Prostate gland (tissue), 2 donors: Measurements from ENCODE around the gene MRPL10. TPM values are rescaled to one million over a fixed set of nuclear protein-coding genes. Genes with fewer than 3 reads are reported as not detected.

ENCODE experiments used
- DNase-seq: peaks from one replicate; pipeline ENCODE4 v3.0.0-alpha.2; 2019; ENCODE audit warnings: low spot score
- H3K27ac ChIP-seq, 2 donors: fragments of 200-600 bp; sonication (generic); 2 replicates each; pipeline ENCODE4 v1.5.1; 2017 to 2019
- H3K27me3 ChIP-seq: fragments of 200-600 bp; sonication (generic); replicated peaks from 2 replicates; pipeline ENCODE4 v1.5.1; 2019; ENCODE audit not compliant: insufficient read depth
- H3K36me3 ChIP-seq, 2 donors: fragments of 200-600 bp; sonication (generic); 1 replicate in 1 of 2; 2 replicates in 1 of 2; pipeline versions ENCODE4 v1.5.1 to v1.8.1; 2017 to 2019
- H3K4me1 ChIP-seq: fragments of 200-600 bp; sonication (generic); replicated peaks from 2 replicates; pipeline ENCODE4 v1.5.1; 2019
- H3K4me3 ChIP-seq, 2 donors: fragments of 200-600 bp; sonication (generic); 2 replicates each; pipeline ENCODE4 v1.5.1; 2017 to 2019
- H3K9me3 ChIP-seq: fragments of 200-600 bp; sonication (generic); 2 replicates; pipeline ENCODE4 v1.5.1; 2017
- POLR2A ChIP-seq: fragments of 450-650 bp; IDR thresholded peaks from one replicate; pipeline ENCODE4 v1.6.1; 2016; ENCODE audit warnings: antibody characterized with exemption, mild to moderate bottlenecking
- POLR2AphosphoS5 ChIP-seq: sonication (generic); formaldehyde crosslinking; IDR thresholded peaks from one replicate; pipeline ENCODE4 v1.6.1; 2017; ENCODE audit warnings: antibody characterized with exemption
- WGBS: methylation state at CpG from one replicate; pipeline ENCODE4 v1.1.5; 2018; 5-methylcytosine and 5-hydroxymethylcytosine counted together
- intact Hi-C: fragments of 100-400 bp; cut with DNase I; formaldehyde crosslinking; loops from one replicate; pipeline ENCODE4 v1.14.2; 2022
- total RNA-seq, 2 donors: library from RNA; depleted of rRNA; stranded (reverse); fragments of >200 nt; gene quantifications; one replicate each; pipeline ENCODE4 v1.1.0, GENCODE V29; 2016
- TF ChIP-seq, protein P1 (sequence below), 4 experiments: fragments of 200-600 bp in 2 of 4; fragments of 450-650 bp in 2 of 4; sonication (generic) in 2 of 4; IDR thresholded peaks; 1 replicate in 3 of 4; 2 replicates in 1 of 4; pipeline ENCODE4 v1.5.1; 2016 to 2019; ENCODE audit warnings: antibody characterized with exemption in 4 of 4, mild to moderate bottlenecking in 2 of 4, moderate library complexity in 2 of 4

Gene MRPL10
- total RNA-seq, 2 donors from 2014 or later, result 46.6 to 47.0 TPM

DNA sequence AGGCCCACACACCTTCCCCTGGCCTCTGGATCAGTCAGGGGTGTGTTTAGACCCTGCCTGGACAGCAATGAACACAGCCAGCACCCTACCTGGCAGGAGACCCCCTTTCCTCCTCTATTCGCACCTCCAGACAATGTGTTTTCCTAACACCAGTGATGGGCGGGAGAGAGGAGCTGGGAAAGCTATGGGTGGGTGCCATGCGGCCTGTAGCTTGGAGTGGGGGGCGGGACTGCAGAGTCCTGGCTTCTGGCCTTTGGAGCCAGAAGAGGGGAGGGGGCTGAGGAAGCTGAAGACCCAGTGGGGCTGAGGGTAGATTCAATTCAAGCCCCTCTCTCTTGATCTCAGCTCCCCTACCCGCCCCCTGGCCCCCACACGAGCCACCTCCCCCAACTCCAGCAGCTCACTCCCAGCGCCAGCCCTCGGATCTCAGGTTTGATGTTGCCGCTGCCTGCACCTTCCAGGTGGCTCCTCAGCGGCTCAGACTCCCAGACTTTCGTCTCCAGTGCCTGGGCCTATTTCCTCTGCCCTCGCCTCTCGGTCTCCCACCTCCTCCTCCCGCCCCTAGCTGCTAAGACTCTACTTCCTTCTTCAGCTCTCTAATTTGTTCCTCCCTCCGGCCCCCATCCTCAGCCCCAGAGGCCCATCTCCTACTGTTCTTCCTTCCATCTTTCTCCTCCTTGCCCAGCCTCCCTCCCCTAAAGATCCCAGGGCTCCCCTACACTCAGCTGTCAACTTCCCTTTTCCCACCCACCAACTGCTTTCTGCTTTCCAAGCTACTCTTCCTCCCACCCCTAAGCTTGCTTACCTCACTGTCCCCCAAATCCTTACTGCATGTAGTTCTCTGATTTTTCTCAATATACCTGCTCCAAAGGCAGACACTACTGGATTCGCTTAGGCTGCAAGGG is 26.5 kb upstream of the MRPL10 start:
- intact Hi-C loops, result no loop called here
- no peak for DNase-seq
- no peaks in the 10 kb centered on the region for H3K27me3 ChIP-seq
- no peak overlapping the region for H3K4me3 ChIP-seq
- H3K9me3 ChIP-seq, result no peaks in the 10 kb centered on the region
- 79% methylated on average over 16 of the region's 16 CpGs for WGBS
- no peaks in the 10 kb centered on the region for H3K36me3 ChIP-seq
- H3K4me1 ChIP-seq, result no peaks in the 10 kb centered on the region
- no peak overlapping the region for H3K27ac ChIP-seq
- no peak for TF ChIP-seq POLR2AphosphoS5
- no peak for TF ChIP-seq POLR2A
- TF ChIP-seq, protein P1, sequence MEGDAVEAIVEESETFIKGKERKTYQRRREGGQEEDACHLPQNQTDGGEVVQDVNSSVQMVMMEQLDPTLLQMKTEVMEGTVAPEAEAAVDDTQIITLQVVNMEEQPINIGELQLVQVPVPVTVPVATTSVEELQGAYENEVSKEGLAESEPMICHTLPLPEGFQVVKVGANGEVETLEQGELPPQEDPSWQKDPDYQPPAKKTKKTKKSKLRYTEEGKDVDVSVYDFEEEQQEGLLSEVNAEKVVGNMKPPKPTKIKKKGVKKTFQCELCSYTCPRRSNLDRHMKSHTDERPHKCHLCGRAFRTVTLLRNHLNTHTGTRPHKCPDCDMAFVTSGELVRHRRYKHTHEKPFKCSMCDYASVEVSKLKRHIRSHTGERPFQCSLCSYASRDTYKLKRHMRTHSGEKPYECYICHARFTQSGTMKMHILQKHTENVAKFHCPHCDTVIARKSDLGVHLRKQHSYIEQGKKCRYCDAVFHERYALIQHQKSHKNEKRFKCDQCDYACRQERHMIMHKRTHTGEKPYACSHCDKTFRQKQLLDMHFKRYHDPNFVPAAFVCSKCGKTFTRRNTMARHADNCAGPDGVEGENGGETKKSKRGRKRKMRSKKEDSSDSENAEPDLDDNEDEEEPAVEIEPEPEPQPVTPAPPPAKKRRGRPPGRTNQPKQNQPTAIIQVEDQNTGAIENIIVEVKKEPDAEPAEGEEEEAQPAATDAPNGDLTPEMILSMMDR (IDR thresholded peaks at IDR 0.05), result no peak

DNA sequence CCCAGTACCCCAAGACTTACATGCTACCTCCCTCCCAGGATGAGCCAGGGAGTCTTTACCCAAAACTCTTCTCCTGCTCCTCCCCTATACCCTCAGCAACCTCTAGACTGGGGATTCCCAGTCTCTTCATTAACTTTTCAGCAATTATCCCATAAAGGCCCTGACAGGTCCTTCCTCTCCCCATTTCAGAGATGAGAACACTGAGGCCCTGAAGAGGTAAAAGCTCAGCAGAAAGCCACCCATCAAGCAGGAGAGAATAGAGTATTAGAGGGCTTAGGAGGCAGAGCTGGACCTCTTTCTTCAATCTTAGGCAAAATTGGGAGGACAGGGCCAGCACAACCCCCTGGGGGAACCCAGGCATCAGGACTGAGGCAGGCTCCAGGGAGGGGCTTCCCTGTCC is 25.5 kb upstream of the MRPL10 start:
- Histone ChIP-seq H3K36me3 (no peaks in the 10 kb centered on the region), H3K27ac (no peak overlapping the region), H3K27me3 (no peaks in the 10 kb centered on the region), H3K4me3 (no peak overlapping the region), H3K9me3 (no peaks in the 10 kb centered on the region), H3K4me1 (no peaks in the 10 kb centered on the region)
- TF ChIP-seq, protein P1 (IDR thresholded peaks at IDR 0.05), result no peak
- TF ChIP-seq POLR2A, result no peak
- no peak for TF ChIP-seq POLR2AphosphoS5
- intact Hi-C loops, result no loop called here
- no peak for DNase-seq

DNA sequence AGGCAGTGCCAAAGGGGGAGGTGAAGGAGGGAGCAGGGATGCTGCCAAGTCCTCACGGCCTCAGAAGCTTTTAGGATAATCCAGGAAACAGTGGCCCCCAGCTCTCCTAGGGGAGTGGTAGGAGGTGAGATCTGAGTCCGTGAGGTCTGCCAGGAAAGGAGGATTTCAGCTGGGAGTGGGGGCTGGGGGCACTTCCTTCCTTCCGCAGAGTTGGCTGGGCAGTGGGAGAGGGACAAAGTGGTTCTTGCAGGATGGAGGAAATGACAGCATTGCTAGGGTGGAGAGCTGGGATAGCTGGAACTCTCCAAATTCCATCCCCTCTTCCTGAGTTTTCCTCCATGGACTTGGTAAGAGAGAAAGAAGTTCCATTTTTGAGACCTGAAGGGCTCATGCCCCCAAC is 24.4 kb upstream of the MRPL10 start:
- H3K27ac ChIP-seq, result no peak overlapping the region
- H3K4me3 ChIP-seq, result no peak overlapping the region
- 17% methylated on average over 3 of the region's 3 CpGs for WGBS
- H3K9me3 ChIP-seq, result no peaks in the 10 kb centered on the region
- TF ChIP-seq, protein P1 (IDR thresholded peaks at IDR 0.05), result no peak
- no peak for TF ChIP-seq POLR2A
- no peak for DNase-seq
- no peaks in the 10 kb centered on the region for H3K4me1 ChIP-seq
- H3K27me3 ChIP-seq, result no peaks in the 10 kb centered on the region
- intact Hi-C loops, result no loop called here
- H3K36me3 ChIP-seq, result no peaks in the 10 kb centered on the region

GRCh38 chr17:47853616-47854015 is 22.3 kb upstream of the MRPL10 start:
- no peaks in the 10 kb centered on the region for H3K36me3 ChIP-seq
- WGBS, result 52% methylated on average over 5 of the region's 5 CpGs
- no peak overlapping the region for H3K27ac ChIP-seq
- intact Hi-C loops, result no loop called here
- no peak overlapping the region for H3K4me3 ChIP-seq
- H3K4me1 ChIP-seq, result no peaks in the 10 kb centered on the region
- no peak for DNase-seq
- TF ChIP-seq, protein P1 (IDR thresholded peaks at IDR 0.05), result no peak
- no peaks in the 10 kb centered on the region for H3K9me3 ChIP-seq
- H3K27me3 ChIP-seq, result no peaks in the 10 kb centered on the region
